ENCODE measurements around the gene SRGAP3. TPM values are rescaled to one million over a fixed set of nuclear protein-coding genes. Genes with fewer than 3 reads are reported as not detected.
A peak's percentile ranks its signal among the peaks of the same experiment; 100 is the strongest.

The SRGAP3 gene
- total RNA-seq, 1 donor from 2014 or later: 10.3 TPM

GRCh38 chr3:9156604-9157003, 92.8 kb downstream of the SRGAP3 start:
- peaks cover 10% of the 10 kb centered on the region for H3K4me1 ChIP-seq
- peaks cover 2% of the 10 kb centered on the region for H3K9me3 ChIP-seq (replicated peaks)
- H3K4me3 ChIP-seq: no peak overlapping the region
- TF ChIP-seq CTCF (IDR thresholded peaks at IDR 0.05; ENCODE audit: borderline replicate concordance): no peak
- H3K27ac ChIP-seq (replicated peaks): no peak overlapping the region
- intact Hi-C loops (cut with micrococcal nuclease): no loop called here
- H3K27me3 ChIP-seq (ENCODE audit: low read depth): no peaks in the 10 kb centered on the region
- DNase-seq: no peak
- no peaks in the 10 kb centered on the region for H3K36me3 ChIP-seq

DNA sequence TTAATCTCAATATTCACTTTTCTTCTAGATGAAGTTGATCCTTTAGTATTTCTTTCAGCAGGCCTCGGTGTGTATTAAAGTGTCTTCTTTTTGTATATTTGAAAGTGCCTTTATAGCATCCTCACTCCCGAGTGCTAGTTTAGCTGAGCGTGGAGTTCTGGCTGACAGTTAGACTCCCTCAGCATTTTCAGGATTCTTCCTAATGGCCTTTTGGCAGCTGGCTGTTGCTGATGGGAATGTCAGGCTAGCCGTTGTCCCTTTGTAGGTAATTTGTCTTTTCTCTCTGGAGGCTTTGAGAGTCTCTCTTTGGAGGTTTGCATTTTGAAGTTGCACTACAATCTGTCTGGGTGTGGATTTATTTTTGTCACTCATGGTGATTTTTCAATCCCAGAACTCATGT, 94.4 kb downstream of the SRGAP3 start:
- peaks cover 10% of the 10 kb centered on the region for H3K4me1 ChIP-seq
- no peak for DNase-seq
- no peaks in the 10 kb centered on the region for H3K36me3 ChIP-seq
- intact Hi-C loops (cut with micrococcal nuclease): no loop called here
- no peak overlapping the region for H3K27ac ChIP-seq (replicated peaks)
- peaks cover 14% of the 10 kb centered on the region for H3K9me3 ChIP-seq (replicated peaks)
- H3K4me3 ChIP-seq: no peak overlapping the region
- H3K27me3 ChIP-seq (ENCODE audit: low read depth): no peaks in the 10 kb centered on the region
- TF ChIP-seq CTCF (IDR thresholded peaks at IDR 0.05; ENCODE audit: borderline replicate concordance): no peak

DNA sequence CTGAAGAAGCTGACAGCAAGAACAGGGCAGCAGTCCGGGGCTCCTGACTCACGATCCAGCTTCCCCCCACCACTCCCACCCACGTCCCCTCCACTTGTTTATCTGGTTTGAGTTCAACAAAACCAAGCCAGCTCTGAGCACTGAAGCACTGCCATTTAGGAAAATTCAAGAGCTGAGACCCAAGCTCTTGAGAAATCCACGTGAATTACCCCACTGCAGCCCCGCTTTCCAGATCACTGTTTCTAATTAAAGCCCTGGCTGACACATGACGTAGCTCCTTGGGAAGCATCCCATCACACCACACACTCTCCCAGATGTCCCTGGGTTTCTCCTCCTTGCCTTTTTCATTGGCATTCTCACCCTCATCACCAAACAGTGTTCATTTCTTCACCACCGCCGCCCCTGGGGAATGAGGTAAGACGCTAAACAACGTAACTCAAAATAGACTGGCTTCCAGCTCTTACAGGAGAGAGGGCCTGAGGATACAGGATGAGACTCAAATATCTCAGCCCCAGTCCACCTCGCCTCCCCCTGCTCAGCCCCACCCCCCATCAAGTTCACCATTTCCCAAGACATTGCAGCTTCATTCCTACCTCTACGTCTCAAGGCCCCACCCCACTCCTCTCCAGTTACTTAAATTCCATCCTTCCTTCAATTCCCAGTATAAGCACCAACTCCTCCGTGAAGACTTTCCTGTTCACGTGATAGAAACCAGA, 95.4 kb downstream of the SRGAP3 start:
- peak; percentile 33 for DNase-seq
- intact Hi-C loops (cut with micrococcal nuclease): no loop called here
- H3K36me3 ChIP-seq: no peaks in the 10 kb centered on the region
- H3K4me1 ChIP-seq: peaks cover 13% of the 10 kb centered on the region
- peak overlapping the region; percentile 1 for H3K4me3 ChIP-seq
- H3K27ac ChIP-seq (replicated peaks): peak overlapping the region; percentile 22
- H3K9me3 ChIP-seq (replicated peaks): peaks cover 14% of the 10 kb centered on the region
- no peak for TF ChIP-seq CTCF (IDR thresholded peaks at IDR 0.05; ENCODE audit: borderline replicate concordance)
- no peaks in the 10 kb centered on the region for H3K27me3 ChIP-seq (ENCODE audit: low read depth)

- Histone ChIP-seq H3K4me3 (no peak overlapping the region), H3K27me3 (ENCODE audit: low read depth) (no peaks in the 10 kb centered on the region), H3K27ac (replicated peaks) (no peak overlapping the region), H3K9me3 (replicated peaks) (peaks cover 14% of the 10 kb centered on the region), H3K4me1 (peaks cover 13% of the 10 kb centered on the region), H3K36me3 (no peaks in the 10 kb centered on the region)
- DNase-seq: no peak
- TF ChIP-seq CTCF (IDR thresholded peaks at IDR 0.05; ENCODE audit: borderline replicate concordance): no peak
- intact Hi-C loops (cut with micrococcal nuclease): no loop called here
These were observed 98.2 kb downstream of the SRGAP3 start for GRCh38 chr3:9151240-9151639.

- Histone ChIP-seq H3K4me3 (no peak overlapping the region), H3K4me1 (peaks cover 12% of the 10 kb centered on the region), H3K27ac (replicated peaks) (no peak overlapping the region), H3K27me3 (ENCODE audit: low read depth) (no peaks in the 10 kb centered on the region), H3K9me3 (replicated peaks) (peaks cover 14% of the 10 kb centered on the region), H3K36me3 (no peaks in the 10 kb centered on the region)
- no peak for TF ChIP-seq CTCF (IDR thresholded peaks at IDR 0.05; ENCODE audit: borderline replicate concordance)
- intact Hi-C loops (cut with micrococcal nuclease): no loop called here
- no peak for DNase-seq
These were observed 99.9 kb downstream of the SRGAP3 start for GRCh38 chr3:9149566-9149965.

Data from left ventricle myocardium inferior (tissue), 1 donor.